Activated naive CD4-positive, alpha-beta T cell treated with anti-CD3 and anti-CD28 coated beads, Interleukin-2, amount 10 ng/mL, durations not matched to agents 7 days and 5 days (primary cell): ENCODE measurements around the gene FRAS1.
"Not testable (repeated sequence)": the region's sequence is repeated elsewhere in the genome, so short reads cannot be mapped to it uniquely, and the experiment has no call there.

Experiments
- CTCF ChIA-PET: fragments of 350-600 bp; sonication (Branson Sonifier 250); formaldehyde crosslinking; loops from one replicate; lab custom pipeline; 2021; ENCODE audit warnings: antibody characterized with exemption; lab: Charles Lee
- DNase-seq: peaks from one replicate; pipeline ENCODE4 v3.0.0-alpha.2; 2020
- H3K27ac Mint-ChIP-seq: one replicate; pipeline ENCODE4 v1.8.0; 2021; ENCODE audit warnings: mild to moderate bottlenecking, moderate library complexity, mixed read lengths
- H3K27me3 Mint-ChIP-seq: one replicate; pipeline ENCODE4 v1.8.0; 2021; ENCODE audit warnings: mild to moderate bottlenecking, mixed read lengths
- H3K36me3 Mint-ChIP-seq: one replicate; pipeline ENCODE4 v1.8.0; 2021; ENCODE audit warnings: mixed read lengths
- H3K4me1 Mint-ChIP-seq: one replicate; pipeline ENCODE4 v1.8.0; 2021; ENCODE audit warnings: mixed read lengths
- H3K4me3 Mint-ChIP-seq: one replicate; pipeline ENCODE4 v1.8.0; 2021; ENCODE audit warnings: mild to moderate bottlenecking, moderate library complexity, mixed read lengths
- H3K9me3 Mint-ChIP-seq: one replicate; pipeline ENCODE4 v1.8.0; 2021; ENCODE audit warnings: mixed read lengths

The FRAS1 gene

GRCh38 chr4:78478523-78478922 lies 421.4 kb downstream of the FRAS1 start:
- Mint-ChIP-seq H3K4me1 (no peaks in the 10 kb centered on the region), H3K27ac (no peak overlapping the region), H3K27me3 (peaks cover 4% of the 10 kb centered on the region), H3K4me3 (no peak overlapping the region), H3K9me3 (no peaks in the 10 kb centered on the region), H3K36me3 (no peaks in the 10 kb centered on the region)
- CTCF ChIA-PET, result no interaction called here
- DNase-seq, result no peak

GRCh38 chr4:78480286-78480685 lies 423.2 kb downstream of the FRAS1 start:
- no peak overlapping the region for H3K27ac Mint-ChIP-seq
- H3K36me3 Mint-ChIP-seq, result no peaks in the 10 kb centered on the region
- H3K9me3 Mint-ChIP-seq, result no peaks in the 10 kb centered on the region
- H3K4me3 Mint-ChIP-seq, result no peak overlapping the region
- CTCF ChIA-PET, result no interaction called here
- peaks cover 4% of the 10 kb centered on the region for H3K27me3 Mint-ChIP-seq
- no peaks in the 10 kb centered on the region for H3K4me1 Mint-ChIP-seq
- DNase-seq, result no peak

GRCh38 chr4:78481180-78481579 lies 424.1 kb downstream of the FRAS1 start:
- no peak for DNase-seq
- Mint-ChIP-seq H3K36me3 (no peaks in the 10 kb centered on the region), H3K27me3 (peaks cover 4% of the 10 kb centered on the region), H3K27ac (no peak overlapping the region), H3K9me3 (no peaks in the 10 kb centered on the region), H3K4me3 (no peak overlapping the region), H3K4me1 (no peaks in the 10 kb centered on the region)
- CTCF ChIA-PET, result no interaction called here

- Mint-ChIP-seq H3K27me3 (peaks cover 9% of the 10 kb centered on the region), H3K36me3 (no peaks in the 10 kb centered on the region), H3K4me1 (no peaks in the 10 kb centered on the region), H3K9me3 (no peaks in the 10 kb centered on the region), H3K27ac (no peak overlapping the region), H3K4me3 (no peak overlapping the region)
- DNase-seq, result no peak
- CTCF ChIA-PET, result no interaction called here
Measured at GRCh38 chr4:78482281-78482680, 425.2 kb downstream of the FRAS1 start.

- no peak for DNase-seq
- no peaks in the 10 kb centered on the region for H3K36me3 Mint-ChIP-seq
- H3K4me1 Mint-ChIP-seq, result no peaks in the 10 kb centered on the region
- H3K27ac Mint-ChIP-seq, result no peak overlapping the region
- peaks cover 8% of the 10 kb centered on the region for H3K27me3 Mint-ChIP-seq
- H3K9me3 Mint-ChIP-seq, result no peaks in the 10 kb centered on the region
- H3K4me3 Mint-ChIP-seq, result no peak overlapping the region
- CTCF ChIA-PET, result no interaction called here
Measured at GRCh38 chr4:78483811-78484210, 426.7 kb downstream of the FRAS1 start.

DNA sequence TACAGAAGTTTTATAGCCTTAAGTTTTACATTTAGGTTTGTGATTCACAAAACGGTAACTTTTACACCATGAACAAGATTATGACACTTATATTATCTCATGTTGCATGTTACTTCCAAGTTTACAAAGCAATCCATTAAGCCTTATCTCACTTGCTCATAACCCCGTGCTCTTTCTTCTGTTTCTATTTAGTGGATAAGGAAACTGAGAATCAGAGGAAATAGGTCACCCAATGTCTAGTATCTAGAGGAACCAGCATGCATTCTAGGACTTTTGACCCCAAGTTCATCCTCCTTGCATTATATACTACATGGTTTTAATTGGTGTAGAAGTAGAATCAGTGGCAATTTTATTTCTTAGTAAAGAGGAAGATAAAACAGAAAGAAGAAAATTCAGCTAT lies 427.5 kb downstream of the FRAS1 start:
- Mint-ChIP-seq H3K36me3 (no peaks in the 10 kb centered on the region), H3K27me3 (peaks cover 9% of the 10 kb centered on the region), H3K9me3 (no peaks in the 10 kb centered on the region), H3K27ac (no peak overlapping the region), H3K4me3 (no peak overlapping the region), H3K4me1 (no peaks in the 10 kb centered on the region)
- no peak for DNase-seq
- CTCF ChIA-PET, result no interaction called here

DNA sequence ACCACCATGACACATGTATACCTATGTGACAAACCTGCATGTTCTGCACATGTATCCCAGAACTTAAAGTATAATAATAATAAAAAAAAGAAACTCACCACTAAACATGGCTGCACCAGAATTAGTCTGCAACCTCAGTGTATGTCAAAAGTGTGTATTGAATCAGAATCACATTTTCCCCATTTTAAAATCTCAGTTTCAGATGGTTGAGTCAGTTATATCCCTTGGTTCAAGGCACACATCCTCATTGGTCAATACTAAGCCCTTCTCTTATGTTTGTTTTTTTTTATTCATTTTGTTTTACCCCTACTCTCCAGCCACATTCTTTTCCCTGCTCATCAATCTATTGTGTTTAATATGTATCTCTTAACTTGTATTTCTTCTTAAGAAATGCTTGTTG lies 436.6 kb downstream of the FRAS1 start:
- DNase-seq, result no peak
- no peak overlapping the region for H3K27ac Mint-ChIP-seq
- CTCF ChIA-PET, result no interaction called here

DNA sequence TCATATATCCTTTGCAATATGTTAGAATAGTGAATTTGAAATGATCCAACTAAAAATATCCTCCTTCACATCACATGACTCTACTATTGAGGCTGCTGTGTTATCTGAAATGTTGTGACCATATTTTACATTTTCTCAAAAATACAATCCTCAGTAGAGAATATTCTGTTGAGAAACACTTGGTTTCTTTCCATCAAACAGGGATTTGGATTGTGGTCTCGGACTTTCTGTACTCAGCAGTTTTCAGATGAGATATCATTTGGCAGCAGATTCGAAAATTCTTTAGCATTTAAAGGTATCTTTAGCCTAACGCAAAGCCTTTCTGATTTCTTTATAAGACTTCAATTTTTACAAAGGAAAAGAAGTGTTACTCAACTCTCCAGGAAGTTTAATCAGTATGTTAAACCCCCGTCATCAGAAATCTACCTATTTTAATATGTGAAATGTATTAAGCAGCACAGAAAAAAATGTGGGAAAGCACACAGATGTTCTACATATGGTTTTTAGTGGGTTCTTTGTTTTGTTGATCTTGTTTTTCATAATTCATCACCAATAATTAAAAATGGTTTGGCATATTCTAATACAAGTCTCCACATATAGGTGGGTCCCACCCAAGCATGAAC lies 439.0 kb downstream of the FRAS1 start:
- Mint-ChIP-seq H3K4me3 (no peak overlapping the region), H3K9me3 (no peaks in the 10 kb centered on the region), H3K36me3 (no peaks in the 10 kb centered on the region), H3K27me3 (peaks cover 8% of the 10 kb centered on the region), H3K27ac (no peak overlapping the region), H3K4me1 (no peaks in the 10 kb centered on the region)
- CTCF ChIA-PET, result no interaction called here
- no peak for DNase-seq

More for the DNA sequence above, 436.6 kb downstream of the FRAS1 start:
- Mint-ChIP-seq H3K9me3 (no peaks in the 10 kb centered on the region), H3K4me3 (no peak overlapping the region), H3K4me1 (no peaks in the 10 kb centered on the region), H3K27me3 (peaks cover 11% of the 10 kb centered on the region), H3K36me3 (no peaks in the 10 kb centered on the region)

- DNase-seq, H3K4me1 Mint-ChIP-seq, H3K36me3 Mint-ChIP-seq, H3K9me3 Mint-ChIP-seq, H3K4me3 Mint-ChIP-seq, H3K27me3 Mint-ChIP-seq, H3K27ac Mint-ChIP-seq: not testable (repeated sequence)
- CTCF ChIA-PET, result interaction anchor here (1.0 kb wide), 1 partner anchor 446 kb away, joined by 3 read pairs; no protein-coding TSS in a partner anchor
Measured at GRCh38 chr4:78506260-78506659, 449.1 kb downstream of the FRAS1 start.

DNA sequence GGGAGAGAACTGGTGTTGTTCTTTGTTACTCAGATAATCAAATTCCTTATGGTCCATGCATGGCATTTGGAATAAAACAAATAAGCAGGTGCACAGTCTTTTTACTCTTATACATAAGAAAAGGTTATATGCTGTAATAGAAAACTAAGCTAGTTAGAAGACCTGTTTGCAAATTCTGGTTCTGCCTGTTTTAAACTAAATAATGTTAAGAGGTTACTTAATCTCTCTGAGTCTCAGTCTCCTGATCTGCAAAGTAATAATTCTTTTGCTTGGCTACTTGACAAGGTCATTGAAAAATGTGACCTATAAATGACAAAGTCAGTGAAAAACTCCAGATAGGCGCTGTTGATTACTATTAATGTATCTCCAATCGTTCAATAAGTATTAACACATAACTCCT lies 451.9 kb downstream of the FRAS1 start:
- no peak for DNase-seq
- no peaks in the 10 kb centered on the region for H3K27me3 Mint-ChIP-seq
- no peak overlapping the region for H3K4me3 Mint-ChIP-seq
- CTCF ChIA-PET, result no interaction called here
- H3K36me3 Mint-ChIP-seq, result no peaks in the 10 kb centered on the region
- H3K9me3 Mint-ChIP-seq, result no peaks in the 10 kb centered on the region
- H3K4me1 Mint-ChIP-seq, result no peaks in the 10 kb centered on the region
- no peak overlapping the region for H3K27ac Mint-ChIP-seq

DNA sequence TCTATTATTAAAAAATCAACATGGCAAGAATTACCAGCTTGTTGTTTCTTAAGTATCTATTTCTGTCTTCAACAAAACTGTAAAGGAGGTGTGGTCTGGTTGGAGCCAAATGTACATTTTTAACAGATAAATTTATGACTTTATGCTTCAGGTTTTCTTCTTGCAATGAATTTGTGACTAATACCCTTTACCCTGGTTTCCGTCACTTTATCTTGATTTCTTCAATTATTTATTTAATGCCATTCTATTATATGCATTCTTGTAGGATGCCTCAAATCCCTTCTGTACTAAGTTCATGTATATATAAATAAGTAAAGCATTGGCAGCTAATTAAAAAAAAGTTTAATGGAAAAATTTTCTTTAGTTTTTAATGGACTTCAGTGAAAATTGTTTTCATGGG lies 453.0 kb downstream of the FRAS1 start:
- Mint-ChIP-seq H3K27me3 (no peaks in the 10 kb centered on the region), H3K36me3 (no peaks in the 10 kb centered on the region), H3K27ac (no peak overlapping the region), H3K9me3 (no peaks in the 10 kb centered on the region), H3K4me1 (no peaks in the 10 kb centered on the region), H3K4me3 (no peak overlapping the region)
- DNase-seq, result no peak
- CTCF ChIA-PET, result no interaction called here

GRCh38 chr4:78510681-78511080 lies 453.6 kb downstream of the FRAS1 start:
- no peaks in the 10 kb centered on the region for H3K36me3 Mint-ChIP-seq
- DNase-seq, result no peak
- no peaks in the 10 kb centered on the region for H3K9me3 Mint-ChIP-seq
- no peak overlapping the region for H3K27ac Mint-ChIP-seq
- H3K27me3 Mint-ChIP-seq, result no peaks in the 10 kb centered on the region
- no peak overlapping the region for H3K4me3 Mint-ChIP-seq
- CTCF ChIA-PET, result no interaction called here
- H3K4me1 Mint-ChIP-seq, result no peaks in the 10 kb centered on the region

DNA sequence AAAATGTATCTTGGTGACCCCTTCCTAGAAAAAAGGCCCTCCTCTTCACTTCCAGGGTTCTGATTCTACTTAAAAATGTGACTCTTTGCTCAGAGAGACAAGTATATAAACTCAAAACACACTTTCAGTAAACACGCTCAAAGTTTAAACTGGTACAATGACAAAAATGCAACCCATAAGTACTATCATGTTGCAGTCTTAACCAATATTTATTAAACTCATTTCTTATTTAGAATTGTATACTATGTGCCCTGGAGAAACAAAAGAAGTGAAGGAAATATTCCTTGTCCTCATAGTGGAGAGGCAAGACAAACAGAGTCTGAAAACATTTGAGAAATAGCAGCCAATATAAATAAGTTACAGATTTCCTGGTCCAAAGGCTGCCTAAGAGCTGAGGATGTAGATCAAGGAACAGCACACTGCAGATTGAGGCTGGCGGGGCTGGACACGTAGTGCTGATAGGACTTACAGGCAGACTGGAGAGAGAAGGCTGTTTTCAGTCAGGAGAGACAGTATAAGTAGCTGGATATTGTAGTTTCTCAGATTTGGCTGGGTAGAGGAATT lies 455.3 kb downstream of the FRAS1 start:
- CTCF ChIA-PET, result no interaction called here
- no peaks in the 10 kb centered on the region for H3K4me1 Mint-ChIP-seq
- H3K4me3 Mint-ChIP-seq, result no peak overlapping the region
- H3K27me3 Mint-ChIP-seq, result no peaks in the 10 kb centered on the region
- H3K27ac Mint-ChIP-seq, result no peak overlapping the region
- no peaks in the 10 kb centered on the region for H3K9me3 Mint-ChIP-seq
- no peaks in the 10 kb centered on the region for H3K36me3 Mint-ChIP-seq
- DNase-seq, result no peak

GRCh38 chr4:78513411-78513975 lies 456.4 kb downstream of the FRAS1 start:
- no peaks in the 10 kb centered on the region for H3K36me3 Mint-ChIP-seq
- CTCF ChIA-PET, result no interaction called here
- no peaks in the 10 kb centered on the region for H3K27me3 Mint-ChIP-seq
- H3K4me1 Mint-ChIP-seq, result no peaks in the 10 kb centered on the region
- no peaks in the 10 kb centered on the region for H3K9me3 Mint-ChIP-seq
- DNase-seq, result no peak
- H3K4me3 Mint-ChIP-seq, result no peak overlapping the region
- H3K27ac Mint-ChIP-seq, result no peak overlapping the region

DNA sequence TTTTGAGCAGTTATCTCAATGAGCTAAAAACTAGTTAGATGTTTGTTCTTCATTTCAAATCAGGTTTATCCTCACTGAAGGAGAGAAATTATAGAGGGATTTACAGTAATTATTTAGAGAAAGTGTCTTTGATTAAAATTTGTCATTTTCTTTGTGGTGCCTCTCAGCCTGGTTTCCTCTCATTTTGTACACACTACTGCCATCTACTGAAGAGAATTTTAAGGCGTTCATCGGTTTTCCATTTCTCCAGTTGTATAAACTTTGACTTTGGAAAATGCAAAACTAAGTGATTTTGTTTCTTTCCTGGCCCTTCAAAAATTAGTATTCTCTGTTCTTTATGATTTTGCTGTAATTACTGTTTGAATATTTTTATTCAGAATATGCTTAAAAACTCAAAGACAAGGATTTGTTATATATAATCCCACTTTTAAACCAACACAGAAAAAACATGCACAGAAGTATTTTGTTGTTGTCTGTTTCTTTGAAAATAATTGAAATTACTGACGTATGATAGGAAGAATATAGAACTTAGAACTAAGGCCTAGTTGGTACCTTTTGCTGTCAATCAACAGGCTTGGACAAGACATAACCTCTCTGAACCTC lies 460.0 kb downstream of the FRAS1 start:
- CTCF ChIA-PET, result interaction anchor here (1.3 to 1.7 kb wide), 2 partner anchors 151 to 458 kb away, joined by 3 to 7 read pairs; no protein-coding TSS in a partner anchor

More for the DNA sequence above, 460.0 kb downstream of the FRAS1 start:
- Mint-ChIP-seq H3K4me3 (no peak overlapping the region), H3K27ac (no peak overlapping the region), H3K9me3 (no peaks in the 10 kb centered on the region), H3K27me3 (peaks cover 15% of the 10 kb centered on the region), H3K36me3 (no peaks in the 10 kb centered on the region), H3K4me1 (no peaks in the 10 kb centered on the region)
- DNase-seq, result no peak
